ENCODE data around the gene TRIM49C.
"Not testable (repeated sequence)": the region's sequence is repeated elsewhere in the genome, so short reads cannot be mapped to it uniquely, and the experiment has no call there.

TRIM49C gene

DNA sequence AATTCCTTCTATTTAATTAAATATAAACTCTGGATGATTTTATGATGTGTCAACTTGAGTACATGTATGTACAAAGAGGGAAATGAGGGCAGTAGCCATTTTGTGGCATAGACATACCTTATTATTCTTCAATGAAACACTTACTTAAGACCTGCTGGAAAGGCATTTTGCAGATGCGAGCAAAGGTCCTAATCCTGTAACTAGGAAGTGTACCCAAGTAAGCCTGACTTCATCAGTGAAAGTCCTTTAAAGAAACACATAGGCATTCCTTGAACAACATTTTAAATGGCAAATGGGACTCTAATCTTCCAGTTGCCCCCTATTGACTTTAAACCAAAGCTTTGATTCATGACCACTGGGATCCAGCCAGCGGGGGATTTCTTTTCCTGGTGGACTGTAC, at the start of gene TRIM49C:
TSS of gene TRIM49C (plus strand) at position 301 of the 400 bp plus-strand sequence. CDS start 4,106 bp downstream, outside the sequence.
- DNase-seq (ENCODE audit: low spot score), result not testable (repeated sequence)

DNA sequence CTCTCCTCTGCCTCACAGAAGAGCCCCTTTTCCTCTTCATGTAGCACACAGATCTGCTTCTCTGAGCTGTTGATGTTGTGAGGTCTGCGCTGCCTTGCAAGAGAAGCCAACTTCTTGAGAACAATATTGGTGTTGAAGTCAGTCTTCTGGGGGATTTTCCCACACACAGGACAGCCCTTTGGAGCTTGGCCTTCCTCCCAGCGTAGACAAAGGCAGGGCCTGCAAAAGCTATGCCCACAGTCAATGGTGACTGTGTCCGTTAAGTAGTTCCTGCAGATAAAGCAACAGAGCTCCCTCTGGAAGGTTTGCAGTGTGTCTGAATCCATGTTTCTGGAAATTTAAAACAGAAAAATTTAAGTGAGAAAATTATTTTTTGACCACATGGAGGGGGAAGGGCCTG, 6.7 kb upstream of the TRIM49C start:
- DNase-seq (ENCODE audit: low spot score), result not testable (repeated sequence)

DNA sequence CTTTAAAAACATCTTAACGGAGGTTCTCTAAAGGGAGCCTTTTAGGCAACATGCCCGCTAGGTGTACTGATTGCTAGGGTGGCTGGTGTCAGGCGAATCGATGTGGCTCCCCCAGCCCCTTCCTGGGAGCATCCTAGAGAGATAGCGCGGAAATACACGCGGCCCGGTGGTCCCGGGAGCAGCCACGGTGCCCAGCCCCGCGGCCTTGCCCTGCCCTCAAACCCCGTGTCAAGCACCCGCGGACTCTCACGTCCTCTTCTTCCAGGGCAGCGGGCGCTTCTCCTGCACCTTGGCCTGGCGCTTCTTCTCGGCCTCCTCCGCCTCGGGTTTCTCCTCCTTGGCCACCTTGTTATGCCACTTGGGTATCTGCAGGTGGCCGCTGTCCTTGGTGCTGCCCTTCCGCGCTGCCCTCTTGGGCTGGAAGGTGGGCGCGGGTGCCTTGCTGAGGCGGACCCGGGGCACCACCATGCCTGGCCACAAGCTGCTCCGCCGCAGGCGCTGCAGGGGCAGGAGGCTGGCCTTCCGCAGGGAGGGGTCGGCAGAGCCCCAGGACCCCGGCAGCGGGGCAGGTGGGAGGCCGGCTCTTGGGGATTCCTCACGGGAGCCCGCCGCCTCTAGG, 20.8 kb downstream of the TRIM49C start:
- DNase-seq (ENCODE audit: low spot score), result not testable (repeated sequence)

DNA sequence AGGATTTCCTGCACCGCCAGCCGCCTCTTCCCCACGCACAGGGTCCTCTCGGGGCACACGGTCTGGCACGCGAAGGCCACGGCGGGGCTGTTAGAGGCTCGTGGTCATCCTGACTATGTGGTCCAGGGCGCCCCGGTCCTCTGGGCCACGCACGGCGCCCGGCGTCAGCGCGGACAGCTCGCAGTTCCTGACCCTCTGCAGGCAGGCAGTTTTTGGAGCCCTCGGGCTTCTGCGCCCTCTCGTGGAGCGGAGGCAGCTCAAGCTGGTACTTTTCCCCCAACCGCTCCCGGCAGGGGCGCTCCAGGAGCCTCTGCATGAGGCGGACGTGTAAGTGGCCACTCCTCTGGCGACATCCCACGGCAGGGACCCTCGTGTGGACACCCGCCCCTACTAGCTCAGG, 21.4 kb downstream of the TRIM49C start:
- not testable (repeated sequence) for DNase-seq (ENCODE audit: low spot score)

- not testable (repeated sequence) for DNase-seq (ENCODE audit: low spot score)
Measured at GRCh38 chr11:90053545-90053944, 22.6 kb downstream of the TRIM49C start.

- not testable (repeated sequence) for DNase-seq (ENCODE audit: low spot score)
Measured at GRCh38 chr11:90085650-90086049, 54.7 kb downstream of the TRIM49C start, which contains the start of gene UBTFL1. UBTFL1 (plus strand) TSS chr11:90085950; CDS start chr11:90085950, 0 bp downstream.

DNA sequence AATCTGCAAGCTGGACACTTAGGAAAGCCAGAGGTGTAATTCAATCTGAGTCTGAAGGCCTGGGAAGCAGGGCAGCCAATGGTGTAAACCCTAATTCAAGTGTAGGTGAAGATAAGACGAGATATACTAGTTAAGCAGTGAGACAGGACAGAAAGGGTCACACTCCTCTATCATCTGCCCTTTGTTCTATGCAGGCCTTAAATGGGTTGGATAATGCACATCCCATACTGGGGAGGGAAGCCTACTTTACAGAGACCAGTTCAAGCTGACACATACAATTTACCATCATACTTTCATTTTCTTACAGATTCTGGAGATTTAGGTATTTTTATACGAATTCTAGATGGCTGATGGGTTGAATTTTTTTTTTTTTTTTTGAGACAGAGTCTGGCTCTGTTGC, 57.8 kb downstream of the TRIM49C start:
- DNase-seq (ENCODE audit: low spot score), result not testable (repeated sequence)
